Dermis blood vessel endothelial cell (primary cell): Measurements from ENCODE around the gene ARFGEF2. TPM values are rescaled to one million over a fixed set of nuclear protein-coding genes. Genes with fewer than 3 reads are reported as not detected.

Source experiments
- DNase-seq: peaks from one replicate; pipeline ENCODE4 v3.0.0; 2010
- total RNA-seq: library from RNA; depleted of rRNA; stranded (reverse); fragments of >200 nt; gene quantifications from 2 replicates; pipeline ENCODE4 v1.2.3, GENCODE V29; 2014

ARFGEF2 gene
- total RNA-seq, 1 donor from 2014 or later, result 67.7 TPM

DNA sequence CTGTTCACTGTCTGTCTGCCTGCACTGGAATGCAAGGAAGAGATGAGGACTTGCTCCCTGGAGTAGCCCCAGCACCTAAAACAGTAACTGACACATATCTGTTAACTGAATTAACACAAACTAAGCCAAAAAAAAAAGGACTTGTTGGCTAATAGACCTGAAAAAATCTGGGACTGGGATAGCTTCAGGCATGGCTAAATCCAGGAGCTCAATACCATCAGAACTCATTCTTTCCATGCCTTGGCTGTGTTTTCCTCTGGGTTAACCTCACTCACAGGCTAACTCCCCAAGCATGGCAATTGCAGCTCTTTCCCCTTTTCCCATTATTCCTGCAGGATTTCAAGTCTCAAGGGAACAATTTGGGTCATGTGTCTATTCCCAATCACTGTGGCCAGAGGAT is 21.6 kb upstream of the ARFGEF2 start:
- DNase-seq, result no peak

- no peak for DNase-seq
Measured at GRCh38 chr20:48901326-48901725, 20.2 kb upstream of the ARFGEF2 start.

GRCh38 chr20:48903705-48904104 is 17.8 kb upstream of the ARFGEF2 start:
- no peak for DNase-seq

DNA sequence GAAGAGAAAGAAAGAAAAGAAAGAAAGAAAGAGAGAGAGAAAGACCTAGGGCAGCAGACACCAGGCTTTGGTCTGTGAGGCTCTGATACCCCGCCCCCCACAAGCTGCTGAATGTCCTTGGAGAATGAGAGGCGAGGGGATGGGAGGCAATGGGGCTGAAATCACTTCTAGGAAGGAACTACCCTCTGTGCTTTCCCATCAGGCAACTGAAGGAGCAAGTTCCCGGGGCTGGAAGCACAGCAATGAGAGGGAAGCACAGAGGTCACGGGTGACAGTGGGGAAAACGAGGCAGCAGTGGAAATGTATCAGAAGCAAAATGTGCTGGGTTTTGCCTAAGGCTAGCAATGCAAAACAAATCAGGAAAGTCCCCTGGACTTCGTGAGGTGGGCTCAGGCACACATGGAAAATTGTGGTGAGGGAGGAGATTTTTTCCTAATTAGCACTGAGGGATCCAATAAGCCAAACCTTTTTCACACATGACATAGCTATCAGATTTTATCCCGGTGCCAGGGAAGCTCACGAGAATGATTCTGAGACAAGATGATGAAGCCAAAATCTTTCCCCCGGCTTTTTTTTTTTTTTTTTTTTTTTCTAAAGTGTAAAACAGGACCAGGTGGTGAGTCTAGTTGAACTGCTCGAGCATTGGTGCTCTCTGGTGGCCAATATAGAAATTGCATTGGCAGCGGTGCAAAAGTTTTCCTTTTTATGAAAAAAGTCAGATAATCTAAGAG is 16.8 kb upstream of the ARFGEF2 start:
- DNase-seq, result peak; percentile 78

DNA sequence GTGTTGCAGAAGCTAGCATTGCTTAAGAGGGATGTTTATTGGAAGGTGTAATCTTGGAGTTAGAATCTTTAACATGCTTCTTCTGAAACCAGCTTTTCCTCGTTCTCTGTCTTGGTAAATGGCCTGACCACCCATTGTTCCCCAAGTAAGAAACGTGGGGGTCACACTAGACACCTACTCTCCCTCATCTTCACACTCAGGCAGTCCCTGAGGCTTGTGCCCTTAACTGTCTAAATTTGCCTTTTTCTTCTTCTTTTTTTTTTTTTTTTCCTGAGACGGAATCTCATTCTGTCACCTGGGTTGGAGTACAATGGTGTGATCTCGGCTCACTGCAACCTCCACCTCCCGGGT is 16.2 kb upstream of the ARFGEF2 start:
- DNase-seq, result no peak

GRCh38 chr20:48906221-48906877 is 15.2 kb upstream of the ARFGEF2 start:
- peak; percentile 40 for DNase-seq

DNA sequence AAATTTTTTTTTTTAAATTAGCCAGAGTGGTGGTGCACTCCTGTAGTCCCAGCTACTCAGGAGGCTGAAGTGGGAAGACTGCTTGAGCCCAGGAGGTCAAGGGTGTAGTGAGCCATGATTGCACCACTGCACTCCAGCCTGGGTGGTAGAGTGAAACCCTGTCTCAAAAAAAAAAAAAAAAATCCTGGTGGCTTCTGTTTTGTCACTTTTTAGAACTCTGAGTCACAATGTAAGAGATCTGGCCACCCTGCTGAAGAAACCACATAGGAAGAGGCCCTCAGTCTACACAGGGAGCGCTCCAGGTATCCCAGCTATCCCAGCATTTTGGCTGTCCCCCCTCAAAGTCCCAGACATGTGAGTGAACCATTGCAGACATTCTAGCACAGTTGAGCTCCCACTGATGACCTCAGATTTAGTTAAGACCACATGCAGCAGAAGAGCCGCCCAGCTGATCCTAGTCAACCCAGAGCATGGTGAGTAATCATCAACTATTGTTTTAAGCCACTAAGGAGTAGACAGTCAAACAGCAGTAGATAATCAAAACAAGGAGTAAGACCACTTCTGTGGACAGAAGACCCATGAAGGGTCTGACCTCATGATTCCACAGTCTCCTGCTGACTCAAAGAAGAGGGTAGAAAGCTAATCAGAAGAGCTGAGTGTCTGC is 12.7 kb upstream of the ARFGEF2 start:
- DNase-seq, result no peak

GRCh38 chr20:48909910-48910309 is 11.6 kb upstream of the ARFGEF2 start:
- no peak for DNase-seq

- peak; percentile 71 for DNase-seq
Measured at GRCh38 chr20:48910347-48910781, 11.1 kb upstream of the ARFGEF2 start.

GRCh38 chr20:48912065-48912464 is 9.4 kb upstream of the ARFGEF2 start:
- no peak for DNase-seq

DNA sequence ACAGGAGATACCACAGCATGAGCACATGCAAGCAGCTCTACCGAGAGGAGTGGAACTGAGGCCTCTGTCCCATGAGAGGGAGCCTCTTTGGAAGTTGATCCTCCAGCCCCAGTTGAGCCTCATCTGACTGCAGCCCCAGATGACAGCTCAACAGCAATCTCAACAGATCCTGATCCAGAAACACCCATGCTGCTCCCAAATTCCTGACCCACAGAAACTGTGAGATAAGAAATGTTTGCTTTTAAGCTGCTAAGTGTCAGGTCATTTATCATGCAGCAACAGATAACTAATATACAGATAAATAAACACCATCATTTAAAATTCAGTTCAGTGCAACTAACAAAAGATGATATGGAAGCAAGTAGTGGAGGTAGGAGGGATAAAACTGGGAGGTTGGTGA is 4.8 kb upstream of the ARFGEF2 start:
- no peak for DNase-seq

DNA sequence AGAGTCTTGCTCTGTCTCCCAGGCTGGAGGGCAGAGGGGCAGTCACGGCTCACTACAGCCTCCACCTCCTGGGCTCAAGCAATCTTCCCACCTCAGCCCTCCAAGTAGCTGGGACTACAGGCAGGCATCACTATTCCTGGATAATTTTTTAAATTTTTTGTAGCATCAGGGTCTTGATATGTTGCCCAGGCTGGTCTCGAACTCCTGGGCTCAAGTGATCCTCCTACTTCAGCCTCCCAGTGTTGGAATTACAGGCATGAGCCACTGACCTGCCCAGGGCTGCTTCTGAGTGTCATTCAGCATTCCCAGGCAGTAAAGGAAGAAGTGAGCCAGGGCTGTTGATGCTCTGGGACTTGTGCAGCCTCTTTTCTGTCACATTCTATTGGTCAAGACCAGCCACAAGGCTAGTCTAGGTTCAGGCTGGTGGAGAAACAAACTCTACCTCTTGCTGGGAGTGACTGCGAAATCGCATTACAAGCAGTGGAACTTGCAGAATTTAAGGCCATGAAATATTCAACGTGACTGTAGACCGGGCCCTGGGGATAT is 2.1 kb upstream of the ARFGEF2 start:
- no peak for DNase-seq

DNA sequence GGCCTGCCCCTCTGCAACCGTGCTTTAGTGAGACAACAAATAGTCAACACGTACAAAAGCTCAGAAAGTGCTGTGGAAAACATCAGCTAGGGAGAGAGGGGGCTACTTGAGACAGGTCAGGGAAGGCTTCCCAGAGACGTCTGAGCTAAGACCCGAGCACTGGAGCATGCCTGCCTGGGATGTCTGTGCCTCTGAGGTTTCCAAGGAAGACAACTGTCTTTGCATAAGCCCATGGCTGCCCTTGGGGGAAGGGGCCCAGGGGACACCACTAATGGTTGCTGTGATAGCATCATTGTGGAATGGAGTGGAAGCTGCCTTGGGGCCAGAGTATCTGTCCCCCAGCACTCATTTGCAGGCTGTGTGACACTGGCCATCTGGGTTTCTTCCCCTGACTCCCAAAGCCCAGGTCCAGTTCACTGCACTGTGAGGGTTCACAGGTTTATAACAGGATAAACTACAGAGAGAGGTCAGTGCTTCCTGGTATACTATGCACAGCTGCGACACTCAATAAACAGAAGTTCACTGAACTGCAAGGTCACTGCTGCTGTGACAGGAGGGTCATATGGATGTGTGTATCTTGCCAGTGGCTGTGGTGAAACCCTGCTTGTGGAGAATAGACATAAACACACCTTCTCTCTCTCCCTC is 1.5 kb upstream of the ARFGEF2 start:
- no peak for DNase-seq

GRCh38 chr20:48920527-48921167 is 864 bp upstream of the ARFGEF2 start:
- DNase-seq, result no peak

DNA sequence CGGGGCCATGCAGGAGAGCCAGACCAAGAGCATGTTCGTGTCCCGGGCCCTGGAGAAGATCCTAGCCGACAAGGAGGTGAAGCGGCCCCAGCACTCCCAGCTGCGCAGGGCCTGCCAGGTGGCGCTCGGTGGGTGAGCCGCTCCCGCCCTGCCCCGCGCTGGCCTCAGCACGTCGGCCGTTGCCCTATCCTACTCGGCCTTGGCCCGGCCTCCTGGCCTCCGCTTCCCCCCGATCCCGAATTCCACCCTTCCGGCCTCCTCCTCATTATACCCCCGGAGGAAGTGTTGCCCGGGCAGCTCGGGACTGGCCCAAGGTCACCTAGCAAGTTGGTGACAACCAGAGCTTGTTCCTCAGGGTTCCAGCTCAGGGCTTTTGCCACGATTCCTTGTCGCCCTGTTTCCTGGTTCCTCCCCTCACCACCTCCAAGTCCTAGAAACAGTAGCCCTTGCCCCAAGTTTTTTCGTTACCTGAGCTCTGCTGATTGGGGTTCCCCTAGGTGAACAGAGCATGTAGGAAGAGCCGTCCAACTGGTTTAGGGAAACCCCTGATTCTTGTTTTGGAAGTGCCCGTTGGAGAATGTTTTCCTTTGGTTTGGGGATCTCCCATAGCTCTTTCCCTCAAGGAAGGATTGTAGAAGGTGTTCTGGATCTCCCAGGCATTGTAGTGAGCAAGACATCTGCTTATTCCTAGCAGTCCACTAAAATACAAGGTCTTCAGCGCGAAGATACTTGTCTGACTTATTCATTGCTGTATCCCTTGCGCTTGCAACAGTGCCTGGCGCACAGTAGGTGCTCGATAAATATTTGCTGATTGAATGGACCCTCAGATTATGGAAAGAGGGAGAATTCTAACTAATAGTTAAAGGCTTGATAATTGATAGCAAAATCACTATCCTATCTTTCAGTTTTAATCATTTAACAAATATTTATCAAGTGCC is 641 bp downstream of the ARFGEF2 start:
- peak; percentile 59 for DNase-seq

DNA sequence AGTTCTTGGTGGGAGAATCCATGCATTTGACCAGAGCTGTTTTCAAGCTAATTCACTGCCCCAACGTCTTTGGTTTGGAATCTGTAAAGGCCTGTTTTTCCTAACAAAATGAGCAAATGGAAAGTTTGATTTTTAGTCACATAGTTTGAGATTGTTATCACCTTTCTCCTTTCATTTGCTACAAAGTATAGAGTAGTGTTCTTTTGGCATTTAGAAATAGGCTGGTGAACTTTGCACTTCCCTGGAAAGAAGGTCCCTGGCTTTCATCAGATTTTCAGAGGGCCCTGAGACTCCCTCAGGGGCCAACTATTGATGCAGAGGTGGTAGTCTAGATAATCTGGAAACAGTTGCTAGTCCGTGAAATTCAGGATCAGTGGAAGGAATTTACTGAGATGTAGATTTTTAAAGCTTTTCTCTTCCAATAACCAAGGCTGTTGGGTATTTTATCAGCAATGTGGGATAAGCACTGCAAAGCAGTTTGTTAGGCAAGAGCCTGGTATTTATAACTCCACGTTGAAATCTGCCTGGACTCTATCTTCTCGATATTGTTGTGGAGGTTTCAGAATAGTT is 1.7 kb downstream of the ARFGEF2 start:
- peak; percentile 31 for DNase-seq

DNA sequence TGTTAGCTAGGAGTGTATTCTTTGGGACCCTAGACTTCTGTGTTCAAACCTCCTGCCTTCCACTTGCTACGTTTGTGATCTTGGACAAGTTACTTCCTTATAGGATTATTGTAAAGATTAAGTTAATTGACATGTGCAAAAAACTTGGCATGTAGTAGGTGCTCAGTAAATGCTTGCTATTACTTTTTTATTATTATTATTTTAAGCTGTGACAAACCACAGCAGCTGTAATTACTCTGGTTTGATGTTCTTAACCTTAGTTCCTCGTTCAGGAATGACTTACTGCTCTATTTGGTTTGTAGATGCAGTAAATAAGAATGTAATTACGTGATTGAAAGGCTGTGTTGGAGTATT is 3.2 kb downstream of the ARFGEF2 start:
- DNase-seq, result no peak

- DNase-seq, result no peak
Measured at GRCh38 chr20:48926267-48926666, 4.8 kb downstream of the ARFGEF2 start.

GRCh38 chr20:48926821-48927220 is 5.3 kb downstream of the ARFGEF2 start:
- peak; percentile 84 for DNase-seq

GRCh38 chr20:48928832-48929725 is 7.6 kb downstream of the ARFGEF2 start:
- DNase-seq, result peak; percentile 70
